Vagina (tissue), 2 donors: ENCODE measurements around the gene SPACA5B. TPM values are rescaled to one million over a fixed set of nuclear protein-coding genes. Genes with fewer than 3 reads are reported as not detected.
"Not testable (repeated sequence)": the region's sequence is repeated elsewhere in the genome, so short reads cannot be mapped to it uniquely, and the experiment has no call there.

Source experiments
- DNase-seq, 2 donors: peaks; one replicate each; pipeline ENCODE4 v3.0.0-alpha.2; 2017; ENCODE audit errors: extremely low spot score in 2 of 2
- H3K27ac ChIP-seq: fragments of 200-600 bp; sonication (generic); one replicate; pipeline ENCODE4 v1.5.1; 2019
- H3K27me3 ChIP-seq: fragments of 200-600 bp; sonication (generic); one replicate; pipeline ENCODE4 v1.5.1; 2019
- H3K36me3 ChIP-seq, 2 donors: fragments of 200-600 bp; sonication (generic); one replicate each; pipeline ENCODE4 v1.5.1; 2017 to 2019
- H3K4me1 ChIP-seq: fragments of 200-600 bp; sonication (generic); one replicate; pipeline ENCODE4 v1.5.1; 2019
- H3K4me3 ChIP-seq, 2 donors: fragments of 200-600 bp; sonication (generic); 1 replicate in 1 of 2; 2 replicates in 1 of 2; pipeline ENCODE4 v1.5.1; 2016 to 2019
- H3K9me3 ChIP-seq: fragments of 200-600 bp; sonication (generic); one replicate; pipeline ENCODE4 v1.5.1; 2019
- POLR2A ChIP-seq, 2 donors: fragments of 450-650 bp; IDR thresholded peaks; one replicate each; pipeline ENCODE4 v1.6.1; 2017; ENCODE audit warnings: antibody characterized with exemption in 2 of 2, mild to moderate bottlenecking in 2 of 2, moderate library complexity in 2 of 2
- POLR2AphosphoS5 ChIP-seq, 2 donors: sonication (generic); formaldehyde crosslinking; IDR thresholded peaks; one replicate each; pipeline ENCODE4 v1.9.0; 2017; ENCODE audit warnings: antibody characterized with exemption in 2 of 2, mild to moderate bottlenecking in 2 of 2, low read depth in 1 of 2; ENCODE audit not compliant: insufficient read depth in 1 of 2
- intact Hi-C: fragments of 100-400 bp; cut with DNase I; formaldehyde crosslinking; loops from one replicate; pipeline ENCODE4 v1.15.1; 2023
- total RNA-seq: library from RNA; depleted of rRNA; stranded (reverse); fragments of >200 nt; gene quantifications from one replicate; pipeline ENCODE4 v1.2.3, GENCODE V29; 2016
- TF ChIP-seq, protein P1 (sequence below), 3 experiments: fragments of 450-650 bp in 2 of 3; fragments of 200-600 bp in 1 of 3; sonication (generic) in 1 of 3; IDR thresholded peaks; one replicate each; pipeline ENCODE4 v1.5.1; 2017 to 2019; ENCODE audit warnings: antibody characterized with exemption in 3 of 3, mild to moderate bottlenecking in 2 of 3, moderate library complexity in 2 of 3

The SPACA5B gene
- total RNA-seq: not detected

GRCh38 chrX:48130326-48130725 lies at the start of gene SPACA5B:
Gene SPACA5B (plus strand): TSS chrX:48130626. CDS start chrX:48130688, 62 bp downstream.
- H3K4me1 ChIP-seq, H3K4me3 ChIP-seq, H3K9me3 ChIP-seq, intact Hi-C loops, H3K27ac ChIP-seq, H3K27me3 ChIP-seq, DNase-seq, H3K36me3 ChIP-seq: not testable (repeated sequence)

GRCh38 chrX:48083212-48083611 lies 47.2 kb upstream of the SPACA5B start:
- Histone ChIP-seq H3K9me3 (no peaks in the 10 kb centered on the region), H3K27me3 (no peaks in the 10 kb centered on the region), H3K36me3 (no peaks in the 10 kb centered on the region), H3K4me1 (no peaks in the 10 kb centered on the region), H3K27ac (no peak overlapping the region), H3K4me3 (no peak overlapping the region)
- TF ChIP-seq POLR2A (IDR thresholded peaks at IDR 0.05): no peak
- TF ChIP-seq, protein P1, sequence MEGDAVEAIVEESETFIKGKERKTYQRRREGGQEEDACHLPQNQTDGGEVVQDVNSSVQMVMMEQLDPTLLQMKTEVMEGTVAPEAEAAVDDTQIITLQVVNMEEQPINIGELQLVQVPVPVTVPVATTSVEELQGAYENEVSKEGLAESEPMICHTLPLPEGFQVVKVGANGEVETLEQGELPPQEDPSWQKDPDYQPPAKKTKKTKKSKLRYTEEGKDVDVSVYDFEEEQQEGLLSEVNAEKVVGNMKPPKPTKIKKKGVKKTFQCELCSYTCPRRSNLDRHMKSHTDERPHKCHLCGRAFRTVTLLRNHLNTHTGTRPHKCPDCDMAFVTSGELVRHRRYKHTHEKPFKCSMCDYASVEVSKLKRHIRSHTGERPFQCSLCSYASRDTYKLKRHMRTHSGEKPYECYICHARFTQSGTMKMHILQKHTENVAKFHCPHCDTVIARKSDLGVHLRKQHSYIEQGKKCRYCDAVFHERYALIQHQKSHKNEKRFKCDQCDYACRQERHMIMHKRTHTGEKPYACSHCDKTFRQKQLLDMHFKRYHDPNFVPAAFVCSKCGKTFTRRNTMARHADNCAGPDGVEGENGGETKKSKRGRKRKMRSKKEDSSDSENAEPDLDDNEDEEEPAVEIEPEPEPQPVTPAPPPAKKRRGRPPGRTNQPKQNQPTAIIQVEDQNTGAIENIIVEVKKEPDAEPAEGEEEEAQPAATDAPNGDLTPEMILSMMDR (IDR thresholded peaks at IDR 0.05): peak in 1 of 3 experiments; percentile 45
- DNase-seq: no peak
- intact Hi-C loops: no loop called here

GRCh38 chrX:48083706-48084105 lies 46.7 kb upstream of the SPACA5B start:
- no peak overlapping the region for H3K4me3 ChIP-seq
- intact Hi-C loops: no loop called here
- no peaks in the 10 kb centered on the region for H3K27me3 ChIP-seq
- no peak overlapping the region for H3K27ac ChIP-seq
- no peaks in the 10 kb centered on the region for H3K36me3 ChIP-seq
- H3K4me1 ChIP-seq: no peaks in the 10 kb centered on the region
- no peaks in the 10 kb centered on the region for H3K9me3 ChIP-seq
- TF ChIP-seq POLR2AphosphoS5 (IDR thresholded peaks at IDR 0.05; ENCODE audit: insufficient read depth in 1 of 2, low read depth in 1 of 2) (no peak), POLR2A (IDR thresholded peaks at IDR 0.05) (no peak)
- TF ChIP-seq, protein P1 (IDR thresholded peaks at IDR 0.05): no peak
- no peak for DNase-seq

DNA sequence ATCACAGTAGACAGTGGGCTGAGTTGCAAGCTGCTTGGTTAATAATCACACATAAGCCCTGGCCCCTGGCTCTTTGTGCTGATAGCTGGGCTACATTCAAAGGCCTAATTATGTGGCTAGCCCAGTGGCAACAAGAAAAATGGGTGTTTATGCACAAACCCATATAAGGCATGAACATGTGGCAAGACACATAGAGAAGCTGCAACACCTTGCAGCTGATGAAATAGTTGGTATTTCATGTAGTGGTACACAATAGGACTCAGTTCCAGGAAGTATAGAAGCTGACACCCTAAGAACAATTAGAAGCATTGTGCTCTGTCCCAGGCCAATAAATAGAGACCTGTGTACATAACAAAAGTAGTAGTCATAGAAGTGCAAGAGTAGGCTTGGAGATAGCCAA lies 44.3 kb upstream of the SPACA5B start:
- TF ChIP-seq, protein P1 (IDR thresholded peaks at IDR 0.05): no peak
- no peak for TF ChIP-seq POLR2AphosphoS5 (IDR thresholded peaks at IDR 0.05; ENCODE audit: insufficient read depth in 1 of 2, low read depth in 1 of 2)
- no peak for TF ChIP-seq POLR2A (IDR thresholded peaks at IDR 0.05)
- no peak for DNase-seq
- Histone ChIP-seq H3K27ac (no peak overlapping the region), H3K27me3 (no peaks in the 10 kb centered on the region), H3K9me3 (no peaks in the 10 kb centered on the region), H3K4me1 (no peaks in the 10 kb centered on the region), H3K4me3 (no peak overlapping the region), H3K36me3 (no peaks in the 10 kb centered on the region)
- intact Hi-C loops: no loop called here

DNA sequence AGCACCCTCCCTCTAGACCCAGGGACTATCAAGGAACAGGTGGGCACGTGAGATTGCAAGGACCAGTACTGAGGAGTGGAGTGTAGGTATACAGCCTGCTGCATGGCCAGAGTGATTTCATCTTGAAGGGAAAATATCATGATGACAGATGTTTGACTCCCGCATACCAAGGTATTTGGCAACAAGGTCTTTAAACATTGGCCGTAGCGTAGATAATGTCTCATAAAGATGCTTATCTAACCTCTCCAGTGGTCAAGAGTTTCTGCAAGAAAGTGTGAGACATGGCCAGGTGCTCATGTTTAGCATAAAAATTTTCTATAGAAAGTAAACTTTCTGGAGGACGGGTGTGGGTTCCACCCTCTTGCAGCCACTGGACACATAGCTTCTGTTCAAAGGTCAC lies 40.3 kb upstream of the SPACA5B start:
- intact Hi-C loops: no loop called here
- H3K4me3 ChIP-seq: no peak overlapping the region
- H3K4me1 ChIP-seq: no peaks in the 10 kb centered on the region

GRCh38 chrX:48092558-48092957 lies 37.9 kb upstream of the SPACA5B start:
- H3K27ac ChIP-seq, H3K4me1 ChIP-seq, H3K36me3 ChIP-seq, H3K4me3 ChIP-seq, DNase-seq, intact Hi-C loops, H3K9me3 ChIP-seq, H3K27me3 ChIP-seq: not testable (repeated sequence)

More for the DNA sequence above, 40.3 kb upstream of the SPACA5B start:
- H3K36me3 ChIP-seq: no peaks in the 10 kb centered on the region
- no peaks in the 10 kb centered on the region for H3K27me3 ChIP-seq
- H3K27ac ChIP-seq: no peak overlapping the region
- H3K9me3 ChIP-seq: no peaks in the 10 kb centered on the region
- no peak for DNase-seq
- TF ChIP-seq, protein P1 (IDR thresholded peaks at IDR 0.05): no peak
- no peak for TF ChIP-seq POLR2A (IDR thresholded peaks at IDR 0.05)
- no peak for TF ChIP-seq POLR2AphosphoS5 (IDR thresholded peaks at IDR 0.05; ENCODE audit: insufficient read depth in 1 of 2, low read depth in 1 of 2)
